AG10803 (cell line): ENCODE results near the gene SYCN.

ENCODE experiments used
- DNase-seq: peaks from one replicate; pipeline ENCODE4 v3.0.0; 2010; ENCODE audit warnings: low read depth
- H3K4me3 ChIP-seq: 2 replicates; pipeline ENCODE4 v1.5.1; 2011; ENCODE audit warnings: mild to moderate bottlenecking, low read length, control low read depth
- TF ChIP-seq, protein P1 (sequence below): conservative IDR thresholded peaks from 2 replicates; pipeline ENCODE4 v1.5.1; 2011; ENCODE audit warnings: mild to moderate bottlenecking, low read length, control low read depth, inconsistent platforms

Gene SYCN

DNA sequence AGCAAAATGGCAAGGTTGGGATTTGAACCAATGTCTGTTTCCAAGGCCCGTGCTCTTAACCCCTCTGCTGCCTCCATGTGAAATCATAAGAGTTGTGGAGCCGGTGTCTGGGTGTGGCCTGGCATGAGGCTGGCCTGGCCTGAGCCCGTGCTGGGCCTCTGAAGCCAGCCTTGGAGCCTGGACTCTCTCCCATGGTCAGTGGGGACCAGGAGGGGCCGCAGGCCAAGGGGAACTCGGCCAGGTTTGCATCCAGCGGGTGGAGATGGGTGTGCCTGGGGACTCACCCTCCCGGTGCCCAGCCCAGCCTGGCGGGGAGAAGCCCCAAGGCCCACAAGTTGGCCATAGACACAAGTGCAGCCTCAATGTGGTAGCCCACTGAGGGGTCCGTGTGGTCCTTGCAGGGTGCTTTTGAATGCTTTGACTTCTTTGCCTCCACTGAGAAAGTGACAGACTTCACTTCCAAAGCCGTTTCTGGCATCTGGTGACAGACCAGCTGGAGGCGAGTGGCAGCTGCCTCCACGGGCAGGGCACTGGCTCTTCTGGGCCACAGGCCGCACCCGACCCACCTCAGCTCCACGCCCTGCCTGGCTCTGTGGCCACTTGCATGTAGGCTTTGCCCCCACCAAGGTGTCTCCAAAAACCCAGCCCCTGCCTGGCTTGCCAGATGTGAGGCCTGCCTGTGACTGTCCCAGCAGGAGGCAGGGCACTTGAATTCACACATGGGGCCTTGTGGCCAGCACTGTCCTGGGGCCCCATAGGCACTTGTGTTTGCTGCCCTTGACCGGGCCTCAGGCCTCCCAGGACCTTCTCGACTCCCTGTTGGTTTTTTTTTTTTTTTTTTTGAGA is 33.5 kb downstream of the SYCN start:
- H3K4me3 ChIP-seq = no peak overlapping the region
- TF ChIP-seq, protein P1, sequence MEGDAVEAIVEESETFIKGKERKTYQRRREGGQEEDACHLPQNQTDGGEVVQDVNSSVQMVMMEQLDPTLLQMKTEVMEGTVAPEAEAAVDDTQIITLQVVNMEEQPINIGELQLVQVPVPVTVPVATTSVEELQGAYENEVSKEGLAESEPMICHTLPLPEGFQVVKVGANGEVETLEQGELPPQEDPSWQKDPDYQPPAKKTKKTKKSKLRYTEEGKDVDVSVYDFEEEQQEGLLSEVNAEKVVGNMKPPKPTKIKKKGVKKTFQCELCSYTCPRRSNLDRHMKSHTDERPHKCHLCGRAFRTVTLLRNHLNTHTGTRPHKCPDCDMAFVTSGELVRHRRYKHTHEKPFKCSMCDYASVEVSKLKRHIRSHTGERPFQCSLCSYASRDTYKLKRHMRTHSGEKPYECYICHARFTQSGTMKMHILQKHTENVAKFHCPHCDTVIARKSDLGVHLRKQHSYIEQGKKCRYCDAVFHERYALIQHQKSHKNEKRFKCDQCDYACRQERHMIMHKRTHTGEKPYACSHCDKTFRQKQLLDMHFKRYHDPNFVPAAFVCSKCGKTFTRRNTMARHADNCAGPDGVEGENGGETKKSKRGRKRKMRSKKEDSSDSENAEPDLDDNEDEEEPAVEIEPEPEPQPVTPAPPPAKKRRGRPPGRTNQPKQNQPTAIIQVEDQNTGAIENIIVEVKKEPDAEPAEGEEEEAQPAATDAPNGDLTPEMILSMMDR = no peak

DNA sequence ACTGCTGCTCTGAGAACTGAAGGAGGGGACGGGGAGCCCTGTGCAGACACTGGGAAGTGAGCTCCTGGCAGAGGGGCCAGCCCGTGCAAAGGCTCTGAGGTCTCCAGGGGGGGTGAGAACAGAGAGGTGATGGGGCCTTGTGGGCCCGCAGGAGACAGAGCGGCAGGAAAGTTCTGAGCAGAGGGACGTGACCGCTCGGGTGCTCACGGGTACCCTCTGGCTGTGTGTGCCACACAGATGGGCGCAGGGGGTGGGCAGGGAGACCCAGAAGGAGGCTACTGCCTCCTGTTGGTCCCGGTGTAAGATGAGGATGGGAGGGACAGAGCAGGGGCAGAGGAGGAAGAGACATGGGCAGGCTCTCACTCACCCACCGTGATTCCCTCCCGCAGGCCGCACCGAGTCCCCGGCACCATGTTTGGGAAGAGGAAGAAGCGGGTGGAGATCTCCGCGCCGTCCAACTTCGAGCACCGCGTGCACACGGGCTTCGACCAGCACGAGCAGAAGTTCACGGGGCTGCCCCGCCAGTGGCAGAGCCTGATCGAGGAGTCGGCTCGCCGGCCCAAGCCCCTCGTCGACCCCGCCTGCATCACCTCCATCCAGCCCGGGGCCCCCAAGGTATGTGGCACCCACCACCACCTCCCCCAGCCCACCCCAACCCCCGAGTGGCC is 34.8 kb downstream of the SYCN start:
- DNase-seq = no peak
- TF ChIP-seq, protein P1 = no peak
- H3K4me3 ChIP-seq = no peak overlapping the region

More for the DNA sequence above, 33.5 kb downstream of the SYCN start:
- DNase-seq = no peak

DNA sequence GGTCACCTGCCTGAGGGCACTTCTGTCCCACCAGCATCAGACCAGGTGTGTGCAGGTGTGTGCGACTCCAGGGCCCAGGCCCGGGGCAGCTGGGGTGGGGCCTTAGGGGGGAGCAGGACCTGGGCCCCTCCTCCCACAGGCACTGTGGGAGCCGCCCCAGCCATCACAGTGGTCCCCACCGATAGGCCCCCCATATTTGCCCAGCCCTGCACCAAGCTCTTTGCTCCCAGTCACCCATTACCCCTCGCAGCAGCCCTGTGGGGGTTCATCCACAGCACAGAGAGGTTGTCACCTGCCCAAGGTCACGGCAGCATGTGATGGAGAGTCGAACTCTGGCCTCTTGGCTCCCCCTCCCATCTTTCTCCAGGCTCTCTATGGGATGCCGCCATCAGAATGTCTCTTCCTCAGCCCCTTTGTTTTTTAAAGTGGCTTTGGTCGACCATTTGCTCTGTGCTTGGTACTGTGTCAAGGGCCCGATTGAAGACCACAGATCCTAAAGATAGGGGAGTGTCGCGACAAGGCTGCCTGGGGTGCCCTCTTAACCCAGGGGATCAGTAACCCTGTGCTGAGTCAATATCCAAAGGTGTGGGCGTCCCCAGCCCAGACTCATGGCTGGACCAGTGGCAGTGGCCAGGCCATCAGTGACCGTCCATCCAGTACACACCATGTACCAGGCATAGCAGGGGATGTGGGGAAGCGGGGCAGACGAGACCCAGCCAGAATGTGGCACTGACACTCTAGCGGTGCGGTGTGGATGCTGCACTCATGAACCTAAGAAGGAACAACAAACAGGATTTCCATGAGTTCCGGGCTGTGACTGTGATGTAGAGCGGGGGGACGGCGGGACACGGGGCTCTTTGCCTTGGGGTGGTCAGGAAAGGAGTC is 35.6 kb downstream of the SYCN start:
- no peak overlapping the region for H3K4me3 ChIP-seq
- TF ChIP-seq, protein P1 = no peak
- no peak for DNase-seq

DNA sequence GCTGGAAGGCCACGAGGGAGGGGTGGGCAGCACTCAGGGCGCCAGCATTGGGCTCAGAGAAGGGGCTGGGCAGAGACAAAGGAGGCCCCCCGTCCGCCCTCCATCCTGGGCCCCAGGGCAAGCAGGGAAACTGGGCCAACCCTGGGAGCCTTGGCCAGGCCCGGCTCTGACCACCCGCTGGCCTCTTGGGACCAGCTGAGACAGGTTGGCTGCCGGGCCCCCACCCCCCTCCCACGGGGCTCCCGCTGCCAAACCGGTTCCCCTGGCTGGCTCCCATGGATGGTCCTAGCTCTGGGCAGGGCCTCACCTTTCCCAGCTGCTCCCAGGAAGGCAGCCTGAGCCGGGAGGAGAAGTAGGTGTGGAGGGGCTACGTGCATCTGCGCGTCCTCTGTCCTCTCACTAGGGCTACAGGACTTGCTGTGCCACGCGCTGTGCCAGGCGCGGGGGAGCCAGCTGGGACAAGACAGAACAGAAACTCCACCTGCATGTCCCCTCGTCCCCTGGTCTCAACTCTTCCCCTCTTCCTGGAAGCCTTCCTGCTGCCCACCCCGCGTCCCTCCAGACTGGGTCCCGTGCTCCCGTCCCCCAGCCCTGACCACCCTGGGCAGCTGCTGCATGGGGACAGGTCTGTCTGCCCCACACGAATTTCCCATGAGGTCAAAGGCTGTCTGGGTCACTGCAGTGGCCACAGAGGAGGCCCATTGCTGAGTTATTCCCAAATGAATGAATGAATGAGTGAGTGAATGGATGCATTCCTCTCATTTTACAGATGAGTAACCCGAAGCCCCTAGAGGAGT is 36.4 kb downstream of the SYCN start:
- no peak for DNase-seq

DNA sequence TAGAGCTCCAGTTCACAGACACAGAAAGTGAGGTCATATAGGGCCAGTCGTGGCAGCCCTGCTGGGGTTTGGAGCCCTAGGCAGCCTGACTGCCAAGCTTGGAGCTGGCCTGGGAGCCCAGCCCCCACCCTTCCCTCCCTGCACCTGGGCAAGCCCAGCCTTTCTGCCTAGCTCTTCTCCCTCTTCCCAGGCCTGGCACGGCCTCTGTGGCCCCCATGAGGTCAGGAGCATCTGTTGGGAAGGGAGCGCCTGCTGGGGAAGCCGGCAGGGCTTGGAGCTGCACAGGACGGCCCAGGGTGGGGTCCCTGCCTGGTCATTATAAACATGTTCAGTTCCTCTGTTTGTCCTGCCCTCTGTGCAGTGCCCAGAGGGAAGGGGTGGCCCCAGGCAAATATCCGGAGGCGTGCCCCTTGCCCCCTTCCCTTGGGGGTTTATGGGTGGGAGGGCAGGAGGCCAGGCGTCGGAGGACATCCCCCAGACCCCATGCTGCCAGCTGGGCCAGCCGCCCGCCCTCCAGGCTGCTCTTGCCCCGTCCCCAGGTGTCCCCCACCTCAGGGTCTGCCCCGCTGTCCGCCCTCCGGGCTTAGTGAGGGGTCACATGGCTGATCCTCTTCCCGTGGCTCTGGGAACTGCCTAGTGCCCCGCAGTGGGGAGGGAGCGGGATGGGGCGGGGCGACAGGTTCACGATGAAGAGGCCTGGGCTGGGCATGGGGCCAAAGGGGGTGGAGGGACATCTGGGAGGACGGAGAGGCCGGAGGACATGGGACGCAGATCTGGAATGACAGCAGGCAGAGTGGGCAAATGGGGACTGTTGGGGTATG is 37.3 kb downstream of the SYCN start:
- DNase-seq = no peak
- TF ChIP-seq, protein P1 = no peak
- H3K4me3 ChIP-seq = no peak overlapping the region

More for the DNA sequence above, 36.4 kb downstream of the SYCN start:
- H3K4me3 ChIP-seq = no peak overlapping the region
- TF ChIP-seq, protein P1 = no peak

DNA sequence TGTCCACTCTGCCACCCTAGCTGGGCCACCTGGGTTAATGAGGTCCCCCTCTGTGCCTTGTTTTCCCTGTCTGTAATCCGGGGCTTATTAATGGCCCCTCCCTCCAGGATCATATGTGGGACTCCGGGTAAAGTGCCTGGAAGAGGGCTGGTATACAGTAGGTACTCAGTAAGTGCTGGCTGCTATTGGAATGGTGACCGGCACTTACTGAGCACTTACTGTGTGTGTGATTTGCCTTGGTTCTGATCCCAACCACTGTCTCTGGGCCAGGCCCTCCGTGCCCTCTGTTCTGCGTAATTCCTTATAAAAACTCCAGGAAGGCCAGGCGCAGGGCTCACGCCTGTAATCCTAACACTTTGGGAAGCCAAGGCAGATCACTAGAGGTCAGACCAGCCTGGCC is 38.2 kb downstream of the SYCN start:
- no peak for DNase-seq
- H3K4me3 ChIP-seq = no peak overlapping the region
- TF ChIP-seq, protein P1 = no peak
